Measurements from ENCODE around the gene AP3M1.

AP3M1 gene

DNA sequence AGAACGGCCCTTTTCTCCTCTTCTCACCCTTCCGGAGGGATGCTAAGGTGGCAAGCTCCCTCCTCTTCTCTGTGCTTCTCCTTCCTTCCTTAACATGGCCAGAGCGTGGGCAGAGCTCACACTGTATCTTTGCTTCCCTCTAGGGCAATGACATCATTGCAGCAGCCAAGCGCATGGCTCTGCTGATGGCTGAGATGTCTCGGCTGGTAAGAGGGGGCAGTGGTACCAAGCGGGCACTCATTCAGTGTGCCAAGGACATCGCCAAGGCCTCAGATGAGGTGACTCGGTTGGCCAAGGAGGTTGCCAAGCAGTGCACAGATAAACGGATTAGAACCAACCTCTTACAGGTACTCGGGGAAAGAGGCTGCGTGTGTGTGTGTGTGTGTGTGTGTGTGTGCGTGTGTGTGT lies 36.6 kb downstream of the AP3M1 start:
- H3K4me3 ChIP-seq (ENCODE audit: low read depth, low read length), result no peak overlapping the region
- no peak for DNase-seq (ENCODE audit: low read depth)
- TF ChIP-seq, protein P1, sequence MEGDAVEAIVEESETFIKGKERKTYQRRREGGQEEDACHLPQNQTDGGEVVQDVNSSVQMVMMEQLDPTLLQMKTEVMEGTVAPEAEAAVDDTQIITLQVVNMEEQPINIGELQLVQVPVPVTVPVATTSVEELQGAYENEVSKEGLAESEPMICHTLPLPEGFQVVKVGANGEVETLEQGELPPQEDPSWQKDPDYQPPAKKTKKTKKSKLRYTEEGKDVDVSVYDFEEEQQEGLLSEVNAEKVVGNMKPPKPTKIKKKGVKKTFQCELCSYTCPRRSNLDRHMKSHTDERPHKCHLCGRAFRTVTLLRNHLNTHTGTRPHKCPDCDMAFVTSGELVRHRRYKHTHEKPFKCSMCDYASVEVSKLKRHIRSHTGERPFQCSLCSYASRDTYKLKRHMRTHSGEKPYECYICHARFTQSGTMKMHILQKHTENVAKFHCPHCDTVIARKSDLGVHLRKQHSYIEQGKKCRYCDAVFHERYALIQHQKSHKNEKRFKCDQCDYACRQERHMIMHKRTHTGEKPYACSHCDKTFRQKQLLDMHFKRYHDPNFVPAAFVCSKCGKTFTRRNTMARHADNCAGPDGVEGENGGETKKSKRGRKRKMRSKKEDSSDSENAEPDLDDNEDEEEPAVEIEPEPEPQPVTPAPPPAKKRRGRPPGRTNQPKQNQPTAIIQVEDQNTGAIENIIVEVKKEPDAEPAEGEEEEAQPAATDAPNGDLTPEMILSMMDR (IDR thresholded peaks at IDR 0.05; ENCODE audit: low read depth, low read length, missing control alignments), result no peak

DNA sequence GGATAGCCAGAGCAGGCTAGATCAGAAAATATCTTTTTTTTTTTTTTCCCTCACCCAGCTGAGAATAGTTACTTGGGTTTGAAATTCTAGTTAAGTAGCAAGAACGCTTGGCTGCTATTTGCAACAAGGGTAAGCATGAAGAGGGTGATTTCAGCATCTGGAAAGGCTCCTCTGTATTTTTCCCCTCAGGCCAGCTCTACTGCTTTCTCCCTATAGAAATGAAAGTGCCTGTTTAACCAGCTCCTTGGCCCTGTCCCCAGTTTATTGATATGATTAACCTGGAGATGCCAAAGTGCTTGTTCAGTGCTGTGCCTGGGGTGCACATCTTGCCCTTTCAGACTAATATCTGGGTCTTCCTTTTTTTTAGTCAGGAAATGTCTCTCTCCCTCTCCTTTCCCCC lies 37.1 kb downstream of the AP3M1 start:
- H3K4me3 ChIP-seq (ENCODE audit: low read depth, low read length), result no peak overlapping the region
- DNase-seq (ENCODE audit: low read depth), result no peak
- TF ChIP-seq, protein P1 (IDR thresholded peaks at IDR 0.05; ENCODE audit: low read depth, low read length, missing control alignments), result no peak

- TF ChIP-seq, protein P1 (IDR thresholded peaks at IDR 0.05; ENCODE audit: low read depth, low read length, missing control alignments), result no peak
- no peak for DNase-seq (ENCODE audit: low read depth)
Observed at GRCh38 chr10:74111799-74112198, 38.8 kb downstream of the AP3M1 start.

DNA sequence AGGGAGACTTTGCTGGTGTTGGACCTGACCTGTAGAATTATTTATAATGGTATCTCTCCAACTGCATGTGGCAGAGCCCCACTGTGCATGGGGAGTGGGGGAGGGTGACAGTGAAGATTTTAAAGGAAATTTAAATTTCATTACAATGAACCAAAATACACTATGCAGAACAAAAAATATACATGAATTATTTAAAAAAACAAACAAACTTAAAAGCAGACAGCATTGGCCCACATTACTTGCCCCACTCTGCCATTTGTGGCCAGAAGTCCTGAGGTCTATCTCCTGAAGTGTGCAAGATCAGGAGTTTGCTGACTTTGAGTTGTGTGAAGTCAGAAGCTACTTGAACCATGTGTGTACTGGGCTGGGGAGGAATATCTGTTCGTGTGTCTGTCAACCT lies 40.5 kb downstream of the AP3M1 start:
- TF ChIP-seq, protein P1 (IDR thresholded peaks at IDR 0.05; ENCODE audit: low read depth, low read length, missing control alignments), result no peak
- no peak overlapping the region for H3K4me3 ChIP-seq (ENCODE audit: low read depth, low read length)
- DNase-seq (ENCODE audit: low read depth), result no peak

More at GRCh38 chr10:74111799-74112198, 38.8 kb downstream of the AP3M1 start:
- H3K4me3 ChIP-seq (ENCODE audit: low read depth, low read length), result no peak overlapping the region

DNA sequence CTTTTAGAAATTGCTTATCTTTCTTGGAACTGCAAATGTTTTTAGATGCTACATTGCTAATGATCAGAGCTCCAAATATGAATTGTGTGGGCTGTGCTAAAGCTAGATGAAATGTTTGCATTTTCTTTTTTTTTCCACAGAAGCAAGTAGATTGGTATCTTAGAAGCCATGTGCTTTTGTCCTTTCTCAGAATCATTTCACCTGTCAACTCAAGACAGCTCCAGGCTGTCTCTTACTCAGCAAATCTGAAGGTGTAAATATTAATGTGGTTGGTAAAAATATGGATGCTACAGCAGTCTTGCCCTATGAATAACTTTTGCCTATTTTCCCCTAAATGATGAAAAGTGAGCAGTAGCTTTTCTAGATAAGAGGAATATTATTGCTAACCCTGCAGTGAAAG lies 41.2 kb downstream of the AP3M1 start:
- DNase-seq (ENCODE audit: low read depth), result no peak
- TF ChIP-seq, protein P1 (IDR thresholded peaks at IDR 0.05; ENCODE audit: low read depth, low read length, missing control alignments), result no peak
- no peak overlapping the region for H3K4me3 ChIP-seq (ENCODE audit: low read depth, low read length)

DNA sequence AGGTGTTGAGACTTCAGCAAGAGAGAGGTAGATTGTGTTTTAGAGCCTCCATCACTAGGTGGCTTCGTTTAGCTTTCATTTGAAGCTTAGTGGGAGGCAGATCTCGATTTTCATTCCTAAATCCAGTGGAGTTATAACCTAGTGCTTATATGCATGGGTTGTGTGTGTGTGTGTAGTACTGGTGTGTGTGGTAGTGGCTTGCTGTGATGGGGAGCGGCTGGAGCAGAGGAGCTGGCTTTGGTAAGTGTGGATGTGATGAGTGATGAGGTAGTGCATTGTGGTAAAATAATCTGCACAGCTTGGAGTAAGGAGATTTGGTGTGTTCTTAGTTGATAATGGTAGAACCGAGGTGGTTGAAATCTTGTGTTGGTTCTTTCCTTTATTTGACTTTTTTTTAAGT lies 43.2 kb downstream of the AP3M1 start:
- TF ChIP-seq, protein P1 (IDR thresholded peaks at IDR 0.05; ENCODE audit: low read depth, low read length, missing control alignments), result no peak
- no peak for DNase-seq (ENCODE audit: low read depth)
- no peak overlapping the region for H3K4me3 ChIP-seq (ENCODE audit: low read depth, low read length)

DNA sequence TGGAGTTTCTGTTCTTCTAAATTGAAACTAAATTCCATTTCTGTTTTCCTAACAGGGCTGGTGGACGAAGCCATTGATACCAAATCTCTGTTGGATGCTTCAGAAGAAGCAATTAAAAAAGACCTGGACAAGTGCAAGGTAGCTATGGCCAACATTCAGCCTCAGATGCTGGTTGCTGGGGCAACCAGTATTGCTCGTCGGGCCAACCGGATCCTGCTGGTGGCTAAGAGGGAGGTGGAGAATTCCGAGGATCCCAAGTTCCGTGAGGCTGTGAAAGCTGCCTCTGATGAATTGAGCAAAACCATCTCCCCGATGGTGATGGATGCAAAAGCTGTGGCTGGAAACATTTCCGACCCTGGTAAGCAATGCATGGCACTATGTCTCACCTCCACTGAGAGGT lies 45.6 kb downstream of the AP3M1 start:
- H3K4me3 ChIP-seq (ENCODE audit: low read depth, low read length), result no peak overlapping the region
- no peak for DNase-seq (ENCODE audit: low read depth)
- TF ChIP-seq, protein P1 (IDR thresholded peaks at IDR 0.05; ENCODE audit: low read depth, low read length, missing control alignments), result no peak

All from GM12864 (cell line).